HG02763 (cell line): Measurements from ENCODE around the gene BCKDHB.

ENCODE experiments used
- ATAC-seq: cut with Tn5 transposase; IDR thresholded peaks from one replicate; pipeline ENCODE4 v1.9.1; 2021; ENCODE audit warnings: mild to moderate bottlenecking, moderate library complexity; ENCODE audit not compliant: unreplicated experiment

Gene BCKDHB

DNA sequence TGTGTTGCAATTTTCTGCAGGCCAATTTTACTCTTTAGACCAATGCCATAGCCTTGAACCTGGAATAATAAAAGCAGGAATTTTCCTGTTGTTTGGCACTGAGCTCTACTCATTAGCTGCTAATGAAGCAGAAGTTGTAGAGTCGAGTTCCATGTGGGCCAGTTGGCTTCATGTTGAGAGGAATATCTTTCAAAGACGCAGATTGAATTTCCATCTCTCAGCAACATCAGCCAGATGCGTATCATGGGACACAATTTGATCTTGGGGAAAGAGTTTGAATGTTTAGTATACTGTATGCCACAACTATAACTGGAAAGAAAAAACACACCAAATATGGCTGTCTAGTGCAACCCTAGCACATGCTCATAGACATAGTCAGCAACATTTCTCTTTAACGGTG is 259.6 kb downstream of the BCKDHB start:
- ATAC-seq = no peak

DNA sequence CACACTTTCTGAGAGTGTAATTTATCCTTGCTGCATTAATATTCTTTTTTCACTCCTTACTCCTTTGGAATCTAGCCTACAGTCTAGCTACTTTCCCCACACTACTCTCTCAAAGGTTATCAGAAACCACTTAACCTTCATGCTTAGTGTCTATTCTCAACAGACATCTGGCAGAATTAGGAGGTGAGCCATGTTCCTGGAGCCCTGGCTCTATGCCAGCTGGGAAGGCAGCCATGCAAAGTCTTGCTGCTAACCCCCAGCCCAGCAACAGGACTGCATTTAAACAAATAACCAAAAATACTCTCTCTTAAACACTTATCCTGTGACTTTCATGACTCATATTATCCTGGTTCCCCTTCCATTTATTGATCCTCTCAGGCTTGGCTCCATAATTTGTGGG is 260.2 kb downstream of the BCKDHB start:
- no peak for ATAC-seq

DNA sequence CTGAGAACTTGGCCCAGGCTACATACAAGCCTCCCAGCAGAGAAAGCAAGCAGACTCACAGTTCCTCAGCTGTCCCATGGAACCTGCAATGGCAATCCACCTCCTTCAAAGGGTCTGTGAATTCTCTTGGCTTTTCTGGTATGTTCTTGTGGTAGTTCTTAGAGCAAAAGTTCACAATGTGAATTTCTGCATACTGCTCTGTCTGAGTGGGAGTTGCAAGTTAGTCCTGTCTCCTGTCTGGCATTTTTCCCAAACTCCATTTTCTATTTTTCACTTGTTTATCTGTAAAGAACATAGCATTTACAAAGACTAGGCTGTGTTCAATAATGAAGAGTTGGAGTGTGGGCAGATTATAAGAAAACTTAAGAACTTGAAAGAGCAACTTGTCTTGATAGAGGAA is 269.9 kb downstream of the BCKDHB start:
- ATAC-seq = no peak

DNA sequence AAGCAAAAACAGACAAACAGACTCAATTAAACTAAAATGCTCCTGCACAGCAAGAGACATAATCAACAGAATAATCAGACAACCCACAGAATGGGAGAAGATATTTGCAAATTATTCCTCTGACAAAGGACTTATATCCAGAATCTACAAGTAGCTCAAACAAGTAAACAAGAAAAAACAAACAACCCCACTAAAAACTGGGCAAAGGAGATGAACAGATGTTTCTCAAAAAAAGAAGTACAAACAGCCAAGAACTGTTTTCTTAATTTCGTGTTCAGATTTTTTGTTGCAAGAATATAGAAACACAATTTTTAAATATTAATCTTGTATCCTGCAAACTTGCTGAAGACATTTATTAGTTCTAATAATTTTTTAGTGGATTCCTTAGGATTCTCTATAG is 274.1 kb downstream of the BCKDHB start:
- no peak for ATAC-seq

DNA sequence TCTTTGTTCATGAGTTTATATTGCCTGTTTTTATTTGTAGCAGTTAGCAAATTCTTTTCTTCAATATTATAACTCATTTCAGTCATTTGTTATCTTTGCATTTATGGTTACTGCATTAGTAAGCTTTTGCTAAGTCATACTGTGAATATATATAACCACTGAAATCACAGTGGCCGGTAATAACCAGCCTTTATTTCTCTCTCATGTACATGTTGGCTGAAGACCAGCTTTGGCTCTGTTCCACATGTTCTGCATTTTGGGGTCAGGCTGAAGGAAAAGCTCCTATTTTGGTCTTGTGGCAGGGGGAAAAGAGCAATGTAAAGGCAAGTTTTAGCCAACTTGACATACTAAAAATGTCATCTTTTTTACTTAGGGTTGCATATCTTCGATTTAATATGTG is 276.3 kb downstream of the BCKDHB start:
- no peak for ATAC-seq

DNA sequence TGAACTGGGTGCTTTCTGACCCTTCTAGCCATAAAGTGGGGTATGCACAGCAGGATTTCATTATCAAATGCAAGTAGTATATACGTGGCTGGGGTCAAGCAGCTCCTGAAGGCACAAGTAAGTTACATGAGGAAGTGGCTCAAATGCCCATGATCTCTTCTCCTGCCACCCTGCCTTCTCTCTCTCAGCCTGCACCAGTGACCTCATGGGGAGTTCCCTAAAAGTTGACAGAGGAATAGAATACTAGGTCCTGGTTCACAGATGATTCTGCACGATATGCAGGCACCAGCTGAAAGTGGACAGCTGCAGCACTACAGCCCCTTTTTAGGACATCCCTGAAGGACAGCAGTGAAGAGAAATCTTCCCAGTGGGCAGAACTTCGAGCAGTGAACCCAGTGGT is 282.0 kb downstream of the BCKDHB start:
- no peak for ATAC-seq
